Vagina (tissue), 2 donors: ENCODE data around the gene MTCL3.

ENCODE experiments used
- POLR2AphosphoS5 ChIP-seq, 2 donors: sonication (generic); formaldehyde crosslinking; IDR thresholded peaks; one replicate each; pipeline ENCODE4 v1.9.0; 2017; ENCODE audit warnings: antibody characterized with exemption in 2 of 2, mild to moderate bottlenecking in 2 of 2, low read depth in 1 of 2; ENCODE audit not compliant: insufficient read depth in 1 of 2
- TF ChIP-seq, protein P1 (sequence below), 3 experiments: fragments of 450-650 bp in 2 of 3; fragments of 200-600 bp in 1 of 3; sonication (generic) in 1 of 3; IDR thresholded peaks; one replicate each; pipeline ENCODE4 v1.5.1; 2017 to 2019; ENCODE audit warnings: antibody characterized with exemption in 3 of 3, mild to moderate bottlenecking in 2 of 3, moderate library complexity in 2 of 3

GRCh38 chr6:127462376-127462775 lies 56.8 kb downstream of the MTCL3 start:
- TF ChIP-seq, protein P1, sequence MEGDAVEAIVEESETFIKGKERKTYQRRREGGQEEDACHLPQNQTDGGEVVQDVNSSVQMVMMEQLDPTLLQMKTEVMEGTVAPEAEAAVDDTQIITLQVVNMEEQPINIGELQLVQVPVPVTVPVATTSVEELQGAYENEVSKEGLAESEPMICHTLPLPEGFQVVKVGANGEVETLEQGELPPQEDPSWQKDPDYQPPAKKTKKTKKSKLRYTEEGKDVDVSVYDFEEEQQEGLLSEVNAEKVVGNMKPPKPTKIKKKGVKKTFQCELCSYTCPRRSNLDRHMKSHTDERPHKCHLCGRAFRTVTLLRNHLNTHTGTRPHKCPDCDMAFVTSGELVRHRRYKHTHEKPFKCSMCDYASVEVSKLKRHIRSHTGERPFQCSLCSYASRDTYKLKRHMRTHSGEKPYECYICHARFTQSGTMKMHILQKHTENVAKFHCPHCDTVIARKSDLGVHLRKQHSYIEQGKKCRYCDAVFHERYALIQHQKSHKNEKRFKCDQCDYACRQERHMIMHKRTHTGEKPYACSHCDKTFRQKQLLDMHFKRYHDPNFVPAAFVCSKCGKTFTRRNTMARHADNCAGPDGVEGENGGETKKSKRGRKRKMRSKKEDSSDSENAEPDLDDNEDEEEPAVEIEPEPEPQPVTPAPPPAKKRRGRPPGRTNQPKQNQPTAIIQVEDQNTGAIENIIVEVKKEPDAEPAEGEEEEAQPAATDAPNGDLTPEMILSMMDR (IDR thresholded peaks at IDR 0.05), result no peak
- TF ChIP-seq POLR2AphosphoS5 (IDR thresholded peaks at IDR 0.05; ENCODE audit: insufficient read depth in 1 of 2, low read depth in 1 of 2), result no peak
